ENCODE data around the gene SRC. TPM values are rescaled to one million over a fixed set of nuclear protein-coding genes. Genes with fewer than 3 reads are reported as not detected.

Gene SRC
- total and polyA plus RNA-seq, 2 donors (not counting 3 experiments of a cell fraction or from before 2014, with no cell fraction given) = 22.6 to 29.4 TPM

GRCh38 chr20:37385659-37386504 is 39.9 kb downstream of the SRC start:
- no peak overlapping the region for H3K9ac ChIP-seq (replicated peaks; ENCODE audit: extremely low read depth, insufficient read depth, low read length)
- no peaks in the 10 kb centered on the region for H3K9me3 ChIP-seq (replicated peaks; ENCODE audit: control insufficient read depth, insufficient read depth, low read length)
- no TSS peak for BruUV-seq (replicated peaks)
- ChIA-PET CTCF (interaction anchor here (0.8 to 4.0 kb wide), 7 partner anchors 97 to 147 kb away, joined by 3 to 32 read pairs (median 6); partner anchors contain the start of gene MANBAL), POLR2A (no interaction called here)
- H3K9me1 ChIP-seq (replicated peaks; ENCODE audit: control insufficient read depth, extremely low read depth, insufficient read depth, low read length) = no peaks in the 10 kb centered on the region
- FAIRE-seq (no peak), DNase-seq (ENCODE audit: low read depth, low spot score) (no peak)
- no peaks in the 10 kb centered on the region for H3K27me3 ChIP-seq (ENCODE audit: control insufficient read depth in 2 of 2, insufficient read depth in 2 of 2, low read length in 2 of 2)
- H3K4me1 ChIP-seq (ENCODE audit: control insufficient read depth, extremely low read depth, insufficient read depth, low read length) = peaks cover 11% of the 10 kb centered on the region
- TF ChIP-seq MAX (IDR thresholded peaks at IDR 0.05; ENCODE audit: insufficient read depth, insufficient read length) = no peak
- TF ChIP-seq GATA2 (IDR thresholded peaks at IDR 0.05; ENCODE audit: insufficient read depth, insufficient read length, low read depth, low read length) = no peak
- no peak for TF ChIP-seq FOS (IDR thresholded peaks at IDR 0.05; ENCODE audit: borderline replicate concordance, insufficient read depth, low read length)
- no peak for TF ChIP-seq EZH2 (IDR thresholded peaks at IDR 0.05; ENCODE audit: borderline replicate concordance, low read depth, low read length, severe bottlenecking)
- TF ChIP-seq POLR2AphosphoS5 (IDR thresholded peaks at IDR 0.05; ENCODE audit: insufficient read depth, low read depth, low read length) = no peak
- TF ChIP-seq JUN (IDR thresholded peaks at IDR 0.05; ENCODE audit: borderline replicate concordance, insufficient read depth, insufficient read length, low read depth) = no peak
- TF ChIP-seq MYC (IDR thresholded peaks at IDR 0.05; ENCODE audit: low read depth, low read length) = no peak
- no peak for TF ChIP-seq POLR2A (IDR thresholded peaks at IDR 0.05; ENCODE audit: low read depth, low read length)
- TF ChIP-seq CTCF (IDR thresholded peaks at IDR 0.05; ENCODE audit: extremely low read depth in 1 of 2, insufficient read depth in 1 of 2, low read depth in 1 of 2, low read length in 2 of 2) = no peak
- H3K36me3 ChIP-seq (ENCODE audit: control insufficient read depth in 2 of 2, extremely low read depth in 1 of 2, insufficient read depth in 2 of 2, low read length in 2 of 2) = peaks cover 0 to 10% of the 10 kb centered on the region in 2 experiments
- H3K4me3 ChIP-seq (replicated peaks in 1 of 3; ENCODE audit: insufficient read depth in 1 of 3, low read depth in 1 of 3, low read length in 3 of 3) = no peak overlapping the region
- H2AFZ ChIP-seq (ENCODE audit: low read depth, low read length) = no peak overlapping the region
- dilution Hi-C loops (cut with MboI; ENCODE audit: extremely low pct_ligation_motif_present, low sequenced_read_pairs) = no loop called here
- intact Hi-C loops (cut with micrococcal nuclease) = loop anchor here (2.0 kb wide), 1 partner anchor 39 kb away; the partner anchor contains the start of gene SRC
- H4K20me1 ChIP-seq (replicated peaks; ENCODE audit: control insufficient read depth, extremely low read depth, insufficient read depth, low read length) = no peaks in the 10 kb centered on the region
- no peak overlapping the region for H3K27ac ChIP-seq (ENCODE audit: insufficient read depth, low read depth, low read length)
- no peak overlapping the region for H3K4me2 ChIP-seq (ENCODE audit: insufficient read depth, low read length)
- no peaks in the 10 kb centered on the region for H3K79me2 ChIP-seq (ENCODE audit: control insufficient read depth, insufficient read depth, low read length)

Data from endothelial cell of umbilical vein (primary cell).